Activated CD8-positive, alpha-beta memory T cell treated with anti-CD3 and anti-CD28 coated beads for 36 hours (primary cell): ENCODE data around the gene ITFG2. TPM values are rescaled to one million over a fixed set of nuclear protein-coding genes. Genes with fewer than 3 reads are reported as not detected.
"Not testable (repeated sequence)": the region's sequence is repeated elsewhere in the genome, so short reads cannot be mapped to it uniquely, and the experiment has no call there.

ENCODE experiments used
- CTCF ChIA-PET: fragments of 350-600 bp; sonication (Branson Sonifier 250); formaldehyde crosslinking; loops from one replicate; lab custom pipeline; 2021; ENCODE audit warnings: antibody characterized with exemption; lab: Charles Lee
- POLR2A ChIA-PET: fragments of 350-600 bp; sonication (Branson Sonifier 250); formaldehyde crosslinking; loops from one replicate; lab custom pipeline; 2021; ENCODE audit warnings: antibody characterized with exemption; lab: Charles Lee
- total RNA-seq, 2 experiments: library from RNA; stranded (reverse); gene quantifications; one replicate each; pipeline ENCODE4 v1.2.3, GENCODE V29; 2021

Gene ITFG2
- 10 to 100 TPM; 28.5 to 29.0 TPM for total RNA-seq

DNA sequence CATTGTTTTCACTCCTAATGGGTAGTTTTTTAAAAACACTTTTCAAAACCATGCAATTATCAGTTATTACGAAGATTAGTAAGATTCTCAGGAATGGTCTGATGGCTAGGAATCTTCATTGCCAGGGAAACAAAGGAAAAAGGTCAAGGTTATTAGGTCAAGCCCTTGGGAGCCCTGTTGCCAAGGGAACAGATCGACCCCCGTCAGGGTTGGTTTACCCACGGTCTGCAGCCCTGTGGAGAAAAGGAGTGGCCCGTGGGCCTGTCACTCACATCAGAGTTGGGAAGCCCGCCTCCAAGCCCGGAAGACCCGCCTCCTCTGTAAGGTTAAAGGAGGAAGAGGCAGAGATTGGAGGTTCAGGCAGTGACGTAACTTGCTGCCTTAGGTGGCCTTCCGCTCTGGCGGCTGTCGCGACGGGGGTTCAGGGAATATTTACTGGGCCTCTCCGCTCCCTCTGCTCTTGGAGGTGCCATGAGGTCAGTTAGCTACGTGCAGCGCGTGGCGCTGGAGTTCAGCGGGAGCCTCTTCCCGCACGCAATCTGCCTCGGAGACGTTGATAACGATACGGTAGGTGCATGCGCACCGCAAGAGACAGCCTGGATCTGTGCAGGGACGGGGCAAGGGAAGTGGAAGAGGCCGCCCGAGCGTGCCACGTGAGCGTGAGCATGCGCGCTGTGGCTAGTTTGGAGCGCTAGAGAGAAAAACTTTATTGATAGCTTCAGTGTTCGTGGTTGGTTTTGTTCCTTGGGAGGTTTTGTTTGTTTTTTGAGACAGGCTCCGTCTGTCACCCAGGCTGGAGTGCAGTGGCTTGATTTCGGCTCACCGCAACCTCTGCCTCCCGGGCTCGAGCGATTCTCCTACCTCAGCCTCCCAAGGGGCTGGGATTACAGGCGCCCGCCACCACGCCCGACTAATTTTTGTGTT is at the start of gene ITFG2:
TSS of gene ITFG2 (plus strand) at position 379 of the 924 bp plus-strand sequence. CDS start at position 472, 93 bp downstream.
- CTCF ChIA-PET, result interaction anchor here (0.9 to 2.0 kb wide), 5 partner anchors 15 to 66 kb away, joined by 3 to 6 read pairs (median 3); no protein-coding TSS in a partner anchor
- POLR2A ChIA-PET, result interaction anchor here (0.7 to 0.9 kb wide), 2 partner anchors 18 to 64 kb away, joined by 3 to 5 read pairs; partner anchors contain the start of genes FKBP4, FOXM1 and RHNO1

DNA sequence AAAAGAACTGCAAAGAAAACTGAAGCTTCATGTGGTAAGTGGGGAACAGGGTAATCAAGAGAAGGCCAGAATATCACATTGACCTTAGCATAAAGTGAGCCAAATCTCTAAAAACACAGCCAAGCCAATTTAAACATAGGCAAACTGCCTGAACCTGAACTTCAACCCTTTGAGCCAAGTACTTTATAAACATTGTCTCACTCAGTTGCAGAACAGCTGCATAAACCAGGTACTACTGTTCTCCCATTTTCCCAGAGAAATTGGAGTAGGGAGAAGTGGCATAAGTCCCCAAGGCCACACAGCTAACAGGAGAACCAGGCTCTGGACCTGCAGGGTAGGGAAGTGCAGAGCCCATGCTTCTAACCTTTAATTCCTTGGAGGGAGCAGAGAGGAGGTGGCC is 48.1 kb upstream of the ITFG2 start:
- ChIA-PET POLR2A (no interaction called here), CTCF (interaction anchor here (1.1 kb wide), 1 partner anchor 20 kb away, joined by 3 read pairs; no protein-coding TSS in a partner anchor)

DNA sequence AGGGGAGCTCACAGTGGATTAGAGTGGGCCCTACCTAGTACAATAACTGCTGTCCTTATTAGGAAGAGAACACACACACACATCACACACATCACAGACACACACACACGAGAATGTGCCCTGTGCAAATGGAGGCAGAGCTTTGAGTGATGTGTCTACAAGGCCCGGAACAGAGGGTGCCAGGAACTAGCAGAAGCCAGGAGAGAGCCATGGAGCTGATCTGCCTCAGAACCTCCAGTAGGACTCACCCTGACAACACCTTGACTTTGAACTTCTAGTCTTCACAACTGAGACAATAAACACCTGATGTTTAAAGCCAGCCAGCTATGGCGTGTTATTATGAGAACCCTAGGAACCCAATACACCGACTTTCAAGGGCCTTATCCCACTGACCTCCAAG is 47.4 kb upstream of the ITFG2 start:
- POLR2A ChIA-PET, result no interaction called here
- CTCF ChIA-PET, result interaction anchor here (1.1 kb wide), 1 partner anchor 19 kb away, joined by 3 read pairs; no protein-coding TSS in a partner anchor

DNA sequence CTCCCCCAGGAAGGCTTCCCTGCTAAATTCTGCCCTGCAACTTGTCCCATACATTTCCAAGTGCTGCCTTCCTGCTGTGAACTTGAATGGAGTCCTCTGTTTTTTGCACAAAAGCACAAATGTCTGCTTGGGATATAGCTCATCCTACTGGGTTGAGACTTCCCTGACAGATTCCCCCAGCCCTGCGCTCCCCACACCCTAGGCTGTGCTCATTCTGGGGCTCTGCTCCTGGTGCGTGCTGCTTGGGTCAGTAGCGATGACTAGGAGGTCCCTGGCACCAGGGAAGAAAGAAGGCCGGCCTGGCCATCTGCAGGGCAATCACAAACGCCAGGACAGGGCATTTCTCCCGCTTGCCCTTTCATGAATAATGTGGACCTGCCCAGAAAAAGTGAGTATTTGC is 46.9 kb upstream of the ITFG2 start:
- POLR2A ChIA-PET, result no interaction called here
- CTCF ChIA-PET, result interaction anchor here (1.1 kb wide), 1 partner anchor 19 kb away, joined by 3 read pairs; no protein-coding TSS in a partner anchor

DNA sequence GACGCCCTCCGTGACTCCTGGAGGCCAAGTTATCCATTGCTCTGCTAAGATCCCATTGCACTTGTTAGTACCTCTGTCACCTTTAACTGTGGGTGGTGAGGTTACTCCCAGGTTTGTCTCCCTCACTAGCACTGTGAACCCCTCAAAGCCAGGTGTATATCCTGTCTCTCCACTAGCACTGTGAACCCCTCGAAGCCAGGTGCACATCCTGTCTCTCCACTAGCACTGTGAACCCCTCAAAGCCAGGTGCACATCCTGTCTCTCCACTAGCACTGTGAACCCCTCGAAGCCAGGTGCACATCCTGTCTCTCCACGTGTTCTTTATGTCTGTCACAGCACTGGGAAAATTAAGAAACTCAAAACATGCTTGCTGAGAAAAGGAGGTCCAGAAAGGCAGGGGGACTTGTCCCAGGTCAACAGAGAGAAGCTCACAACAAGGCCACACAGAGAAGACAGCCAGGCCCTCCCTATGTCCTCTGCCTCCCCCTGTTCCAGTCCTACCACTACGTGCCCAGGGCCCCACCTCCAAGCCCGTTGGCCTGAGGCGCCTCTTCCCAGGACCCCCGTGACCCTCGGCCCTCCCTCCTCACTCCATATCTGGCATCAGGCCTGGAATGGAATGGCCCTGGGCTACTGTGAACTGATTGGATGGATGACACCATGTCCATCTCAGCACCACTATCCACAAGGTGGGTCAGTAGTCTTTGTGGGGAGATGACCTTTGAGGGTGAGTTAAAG is 44.1 kb upstream of the ITFG2 start:
- ChIA-PET POLR2A (no interaction called here), CTCF (no interaction called here)

DNA sequence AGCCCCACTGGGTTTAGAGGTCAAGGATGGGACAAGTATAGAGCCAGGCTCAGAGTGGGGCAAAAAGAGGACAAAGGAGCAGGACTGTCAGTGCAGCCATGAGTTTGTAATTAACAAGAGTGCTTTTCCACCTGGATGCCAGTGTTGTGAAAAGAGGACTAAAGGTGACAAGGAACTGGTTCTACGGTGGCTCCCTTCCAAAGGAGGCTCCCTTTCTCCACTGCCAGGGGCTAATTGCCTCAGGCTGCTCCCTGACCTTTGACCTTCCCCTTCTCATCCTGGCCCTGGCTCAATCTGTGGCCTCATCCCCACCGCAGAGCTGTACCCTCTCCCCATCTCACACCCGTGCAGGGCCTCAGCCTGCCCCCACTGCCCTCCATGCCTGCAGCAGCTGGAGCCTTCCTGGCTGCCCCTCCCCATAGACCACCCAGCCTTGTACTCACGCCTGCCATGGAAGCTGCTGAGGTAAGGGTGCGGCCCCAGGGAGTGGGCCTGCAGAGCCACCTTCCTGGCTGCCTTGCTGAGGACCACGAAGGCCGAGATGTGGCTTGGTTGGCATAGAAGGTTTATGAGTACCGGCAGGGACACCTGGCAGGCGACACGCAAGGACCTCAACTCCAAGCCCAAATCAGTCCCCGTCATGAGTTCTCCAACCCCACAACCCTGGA is 42.5 kb upstream of the ITFG2 start:
- ChIA-PET POLR2A (no interaction called here), CTCF (no interaction called here)

DNA sequence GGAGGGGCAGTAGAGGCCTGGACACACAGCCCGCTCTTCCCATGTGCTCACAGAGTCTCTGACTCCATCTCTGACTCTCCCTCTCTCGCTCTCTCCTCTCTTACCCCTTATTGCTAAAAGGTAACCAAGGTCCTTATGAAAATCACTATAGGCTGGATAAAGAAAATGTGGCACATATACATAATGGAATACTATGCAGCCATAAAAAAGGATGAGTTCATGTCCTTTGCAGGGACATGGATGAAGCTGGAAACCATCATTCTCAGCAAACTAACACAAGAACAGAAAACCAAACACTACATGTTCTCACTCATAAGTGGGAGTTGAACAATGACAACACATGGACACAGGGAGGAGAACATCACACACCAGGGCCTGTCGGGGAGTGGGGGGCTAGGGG is 41.9 kb upstream of the ITFG2 start:
- CTCF ChIA-PET, result not testable (repeated sequence)

DNA sequence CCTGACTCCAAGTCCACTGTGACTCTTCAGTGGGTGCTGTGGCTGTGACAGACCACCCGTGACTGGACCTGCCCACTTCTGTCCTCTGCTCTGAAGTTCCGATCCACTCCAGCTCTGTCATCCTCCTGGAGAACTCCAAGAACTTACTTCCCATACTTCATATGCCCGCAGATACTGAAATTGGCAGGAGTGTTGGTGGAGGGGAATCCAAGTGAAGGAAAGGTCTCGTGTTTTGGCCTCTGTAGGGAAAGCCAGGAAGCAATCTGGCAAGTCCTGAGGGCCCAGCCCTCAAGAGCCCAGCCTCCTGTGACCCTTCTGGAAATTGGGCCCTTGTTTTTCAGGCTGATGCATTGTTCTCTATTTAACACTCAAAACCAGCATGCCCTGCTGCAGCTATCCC is 40.1 kb upstream of the ITFG2 start:
- ChIA-PET CTCF (no interaction called here), POLR2A (no interaction called here)

More for the DNA sequence above, 41.9 kb upstream of the ITFG2 start:
- POLR2A ChIA-PET, result not testable (repeated sequence)

DNA sequence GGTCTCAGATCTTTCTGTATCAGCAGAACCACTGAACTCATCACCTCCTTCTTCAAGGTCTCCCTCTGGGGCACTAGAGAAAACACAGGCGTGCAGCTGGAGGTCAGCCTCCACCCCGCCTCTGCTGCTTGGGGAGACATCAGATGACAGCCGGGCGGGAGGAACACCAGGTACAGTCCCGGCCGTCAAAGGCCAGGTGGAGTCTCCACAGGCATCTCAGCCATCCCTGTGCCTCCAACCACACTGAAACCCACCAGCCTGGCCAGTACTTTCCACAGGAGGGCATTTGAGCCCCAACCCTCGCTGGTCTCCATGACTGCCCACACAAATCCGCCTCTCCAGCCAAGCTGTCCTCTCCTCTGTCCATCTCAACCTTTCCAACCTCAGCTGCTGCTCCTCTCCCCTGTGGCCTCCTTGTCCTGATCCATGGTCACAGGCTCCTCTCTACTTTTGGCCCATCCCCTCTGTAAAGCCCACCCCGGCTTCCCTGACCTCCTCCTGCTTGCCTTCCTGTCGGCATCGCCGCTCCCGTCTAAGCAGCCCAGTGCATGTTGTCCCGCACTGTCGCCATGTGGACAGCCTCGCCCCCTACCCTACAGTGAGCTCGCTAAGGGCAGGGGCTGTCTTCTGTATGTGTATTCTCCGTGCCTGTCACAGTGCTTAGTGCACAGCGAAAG is 39.1 kb upstream of the ITFG2 start:
- CTCF ChIA-PET, result no interaction called here
- POLR2A ChIA-PET, result no interaction called here

DNA sequence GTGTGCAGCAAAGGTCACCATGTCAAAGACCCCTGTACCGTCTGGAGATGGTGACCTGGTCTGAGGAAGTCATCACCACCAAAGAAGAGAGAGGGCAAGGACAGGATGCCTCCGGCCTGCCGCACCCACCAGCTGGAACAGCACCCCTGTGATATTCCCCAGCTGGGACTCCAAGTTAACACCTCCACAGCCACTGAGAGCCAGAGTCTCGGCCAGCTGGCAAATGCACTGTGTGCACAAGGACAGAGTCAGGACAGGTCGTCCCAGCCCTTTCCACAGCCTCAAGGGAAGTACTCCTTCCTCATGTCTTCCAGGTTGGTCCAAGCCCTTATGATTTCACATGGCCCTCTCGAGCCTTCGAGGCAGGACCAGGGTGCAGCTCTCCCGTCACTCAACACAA is 37.0 kb upstream of the ITFG2 start:
- ChIA-PET CTCF (no interaction called here), POLR2A (no interaction called here)

DNA sequence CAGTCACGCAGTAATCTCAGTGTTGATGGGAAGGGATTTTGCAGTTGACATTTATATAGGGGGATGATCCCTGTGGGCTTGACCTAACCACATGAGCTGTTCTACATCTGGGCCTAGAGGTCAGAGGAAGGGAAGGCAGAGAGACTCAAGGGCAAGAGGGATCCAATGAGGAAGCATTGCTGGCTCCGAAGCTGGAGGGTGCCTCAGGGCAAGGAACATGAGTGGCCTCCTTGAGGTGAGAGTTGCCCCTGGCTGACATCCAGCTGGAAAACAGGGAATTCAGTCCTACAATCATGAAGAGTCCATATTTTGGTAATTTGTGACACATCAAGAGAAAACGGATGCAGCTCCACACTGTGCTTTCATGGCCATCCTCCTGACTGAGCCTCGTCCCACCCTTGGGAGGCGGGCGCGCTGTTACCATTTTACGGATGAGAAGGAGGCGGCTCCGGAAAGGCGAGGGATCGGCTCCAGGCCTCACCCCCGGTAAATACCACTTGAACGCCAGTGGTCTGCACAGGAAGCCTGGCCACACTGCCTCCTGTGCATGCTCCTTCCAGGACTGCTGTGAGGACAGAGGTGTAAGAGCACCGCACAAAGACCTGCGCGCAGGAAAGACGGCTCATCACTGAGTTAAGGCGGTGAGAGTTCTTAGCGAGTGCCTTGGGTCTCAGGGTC is 36.2 kb upstream of the ITFG2 start:
- ChIA-PET CTCF (interaction anchor here (0.6 kb wide), 1 partner anchor 64 kb away, joined by 3 read pairs; no protein-coding TSS in a partner anchor), POLR2A (no interaction called here)

DNA sequence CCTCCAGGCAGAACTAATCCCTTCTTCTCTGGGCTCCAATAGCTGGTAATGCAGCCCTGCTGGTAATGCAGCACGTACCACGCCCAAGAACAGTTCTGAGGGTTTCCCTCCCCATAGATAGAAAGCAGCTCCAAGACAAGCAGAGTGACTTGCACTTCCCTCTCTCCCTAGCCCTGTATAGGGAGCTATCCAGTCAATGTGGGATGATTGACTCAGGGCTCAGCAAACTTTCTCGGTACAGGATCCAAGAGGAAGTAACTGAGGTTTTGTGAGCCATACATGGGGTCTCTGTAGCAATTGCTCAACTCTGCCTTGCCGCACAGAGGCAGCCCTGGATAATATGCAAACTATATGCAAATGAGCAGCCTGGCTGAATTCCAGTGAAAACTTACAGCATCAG is 33.2 kb upstream of the ITFG2 start:
- CTCF ChIA-PET, result no interaction called here
- POLR2A ChIA-PET, result no interaction called here

DNA sequence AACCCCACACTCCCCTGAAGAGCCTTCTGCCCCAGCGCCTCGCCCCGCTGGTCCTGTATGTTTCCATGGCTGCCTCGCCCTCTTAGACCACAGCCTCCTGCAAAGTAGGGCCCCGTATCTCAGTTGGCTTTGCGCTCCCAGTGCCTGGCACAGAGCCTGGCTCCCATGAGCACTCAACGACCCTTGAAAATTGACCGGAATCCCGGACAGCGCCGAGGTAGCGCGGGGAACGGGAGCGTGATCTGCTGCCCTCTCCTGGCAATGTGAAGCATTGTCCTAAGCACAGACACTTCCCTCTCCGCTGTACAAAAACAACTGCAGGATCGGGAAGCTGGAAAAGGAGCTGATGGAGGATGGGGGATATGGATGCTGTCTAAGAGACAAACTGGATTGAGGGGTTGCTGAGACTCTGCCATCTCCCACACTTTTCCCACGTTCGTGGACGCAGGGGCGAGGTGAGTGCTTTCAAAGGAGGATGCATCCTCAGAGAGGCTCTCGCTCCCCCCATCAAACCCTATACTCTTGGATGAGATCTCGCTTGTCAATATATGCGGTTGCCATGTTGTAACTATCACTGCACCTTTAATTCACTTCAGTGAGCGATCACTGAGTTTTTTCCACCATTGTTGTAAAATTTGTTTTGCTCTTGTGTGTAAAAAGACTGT is 28.4 kb upstream of the ITFG2 start:
- ChIA-PET POLR2A (no interaction called here), CTCF (interaction anchor here (0.6 to 3.3 kb wide), 13 partner anchors 12 to 249 kb away, joined by 3 to 17 read pairs (median 4); partner anchors contain the start of genes FKBP4 and ITFG2)

DNA sequence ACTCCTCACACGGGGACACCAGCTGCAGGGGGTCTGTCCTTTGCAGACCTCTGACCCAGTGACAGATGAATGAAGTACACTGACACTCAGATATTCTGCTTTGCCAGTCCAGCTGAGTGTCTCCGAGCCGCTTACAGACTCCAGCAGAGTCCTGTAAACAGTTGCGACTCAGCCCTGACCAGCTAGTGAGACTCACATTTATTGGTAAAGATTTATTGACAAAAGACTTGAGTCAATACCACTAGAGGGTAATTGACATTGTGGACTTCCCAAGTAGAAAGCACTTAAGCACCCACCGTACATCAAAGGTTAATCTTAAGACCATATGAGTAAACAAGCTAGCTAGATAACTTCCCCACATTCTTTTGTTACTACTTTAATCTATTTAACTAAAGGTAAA is 27.5 kb upstream of the ITFG2 start:
- ChIA-PET POLR2A (no interaction called here), CTCF (interaction anchor here (1.0 to 3.3 kb wide), 3 partner anchors 11 to 106 kb away, joined by 3 to 17 read pairs (median 13); partner anchors contain the start of gene FKBP4)

DNA sequence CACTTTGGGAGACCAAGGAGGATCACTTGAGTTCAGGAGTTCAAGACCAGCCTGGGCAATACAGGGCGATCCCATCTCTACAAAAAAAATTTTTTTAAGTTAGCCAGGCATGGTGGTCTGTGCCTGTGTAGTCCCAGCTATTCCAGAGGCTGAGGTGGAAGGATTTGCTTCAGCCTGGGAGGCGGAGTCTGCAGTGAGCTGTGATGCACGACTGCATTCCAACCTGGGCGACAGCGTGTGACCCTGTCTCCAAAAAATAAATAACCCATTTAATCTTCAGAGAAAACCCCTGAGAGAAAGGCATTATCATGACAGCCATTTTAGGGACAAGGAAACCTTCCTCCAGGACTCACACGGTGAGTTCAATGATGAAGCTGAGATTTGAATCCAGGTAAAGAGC is 21.4 kb upstream of the ITFG2 start:
- ChIA-PET POLR2A (no interaction called here), CTCF (no interaction called here)

DNA sequence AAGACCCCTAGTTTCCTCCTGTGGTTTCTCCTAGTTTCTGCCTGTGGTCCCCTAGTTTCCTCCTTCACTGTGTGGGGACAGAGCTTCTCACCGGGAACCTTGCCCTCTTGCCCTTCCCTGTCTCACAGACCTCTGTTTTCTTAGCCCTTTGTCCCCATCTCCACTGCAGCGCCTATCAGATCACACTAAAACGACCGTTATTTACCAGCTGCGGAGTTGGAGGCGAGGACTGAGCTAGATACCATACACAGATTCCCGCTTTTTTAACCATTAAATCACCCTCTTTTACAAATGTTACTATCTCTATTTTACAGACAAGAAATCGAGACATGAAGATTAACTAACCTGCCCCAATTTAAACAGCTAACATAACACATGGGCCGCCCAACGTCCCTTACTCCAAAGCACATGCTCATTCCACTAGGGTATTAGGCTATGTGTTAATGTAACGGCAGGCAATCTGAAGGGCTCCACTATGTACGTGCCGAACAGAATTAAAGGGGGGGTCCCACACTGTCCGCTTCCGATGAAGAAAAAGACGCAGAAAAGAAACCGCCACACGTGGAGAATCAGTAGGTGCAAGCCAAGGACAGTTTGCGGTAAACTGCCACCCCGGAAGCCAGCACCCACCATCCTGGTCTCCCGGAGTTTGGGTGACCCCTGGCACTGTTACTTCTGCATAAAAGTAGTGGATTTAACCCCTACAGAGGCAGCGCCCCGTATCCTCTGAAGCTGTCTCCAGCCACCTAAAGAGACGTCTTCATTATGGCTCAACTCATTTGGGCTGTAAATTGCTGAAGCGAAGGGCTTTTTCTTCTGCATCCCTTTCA is 19.6 kb upstream of the ITFG2 start:
- ChIA-PET POLR2A (interaction anchor here (0.5 kb wide), 1 partner anchor 1100 kb away, joined by 4 read pairs; no protein-coding TSS in a partner anchor), CTCF (interaction anchor here (0.9 kb wide), 1 partner anchor 110 kb away, joined by 3 read pairs; no protein-coding TSS in a partner anchor)

DNA sequence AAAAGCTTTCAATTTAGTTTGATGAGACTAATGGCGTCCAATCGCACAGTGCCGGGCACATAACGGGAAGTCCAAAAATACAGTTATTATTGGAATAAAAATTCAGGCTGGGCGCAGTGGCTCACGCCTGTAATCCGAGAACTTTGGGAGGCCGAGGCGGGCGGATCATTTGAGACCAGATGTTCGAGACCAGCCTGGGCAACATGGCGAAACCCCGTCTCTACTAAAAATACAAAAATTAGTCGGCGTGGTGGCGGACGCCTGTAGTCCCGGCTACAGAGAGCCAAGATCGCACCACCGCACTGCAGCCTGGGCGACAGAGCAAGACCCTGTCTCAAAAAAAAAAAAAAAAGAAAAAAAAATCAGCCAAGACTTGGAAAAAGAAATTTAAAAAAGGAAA is 18.9 kb upstream of the ITFG2 start:
- ChIA-PET CTCF (no interaction called here), POLR2A (interaction anchor here (0.5 to 1.4 kb wide), 2 partner anchors 102 to 1101 kb away, joined by 4 to 7 read pairs; no protein-coding TSS in a partner anchor)
